GM23338 (cell line): ENCODE data around the gene HIVEP2. TPM values are rescaled to one million over a fixed set of nuclear protein-coding genes. Genes with fewer than 3 reads are reported as not detected.

Experiments used
- ATAC-seq: fragments of 200-7000 bp; cut with Tn5 transposase; 3 replicates; pipeline ENCODE4 v1.9.1; 2020
- DNase-seq: peaks from one replicate; pipeline ENCODE4 v3.0.0-alpha.2; 2015; ENCODE audit warnings: low spot score
- H2AFZ ChIP-seq: fragments of 200-600 bp; sonication (generic); 2 replicates; pipeline ENCODE4 v1.8.0; 2016; ENCODE audit warnings: antibody characterized with exemption, mild to moderate bottlenecking, moderate library complexity
- H3F3A ChIP-seq: fragments of 200-600 bp; sonication (generic); replicated peaks from 2 replicates; pipeline ENCODE4 v1.8.0; 2017; ENCODE audit warnings: antibody characterized with exemption, mixed run types, low read depth
- H3K27ac ChIP-seq: fragments of 200-600 bp; sonication (generic); 2 replicates; pipeline ENCODE4 v1.6.1; 2016; ENCODE audit warnings: low read depth
- H3K27me3 ChIP-seq: fragments of 200-600 bp; sonication (generic); 2 replicates; pipeline ENCODE4 v1.8.0; 2016; ENCODE audit warnings: mild to moderate bottlenecking, mixed run types, moderate library complexity; ENCODE audit not compliant: insufficient read depth
- H3K36me3 ChIP-seq: fragments of 200-600 bp; sonication (generic); 2 replicates; pipeline ENCODE4 v1.8.0; 2016; ENCODE audit warnings: mild to moderate bottlenecking; ENCODE audit not compliant: insufficient read depth
- H3K4me1 ChIP-seq: fragments of 200-600 bp; sonication (generic); 2 replicates; pipeline ENCODE4 v1.8.0; 2016; ENCODE audit warnings: mild to moderate bottlenecking, moderate library complexity; ENCODE audit not compliant: insufficient read depth
- H3K4me2 ChIP-seq: fragments of 200-600 bp; sonication (generic); 2 replicates; pipeline ENCODE4 v1.7.1; 2017; ENCODE audit warnings: mixed run types
- H3K4me3 ChIP-seq: fragments of 200-600 bp; sonication (generic); 2 replicates; pipeline ENCODE4 v1.6.1; 2016; ENCODE audit warnings: mixed run types
- H3K79me2 ChIP-seq: fragments of 200-600 bp; sonication (generic); replicated peaks from 2 replicates; pipeline ENCODE4 v1.8.0; 2017; ENCODE audit warnings: mild to moderate bottlenecking; ENCODE audit not compliant: insufficient read depth
- H3K9me2 ChIP-seq: fragments of 200-600 bp; sonication (generic); 2 replicates; pipeline ENCODE4 v1.8.0; 2017; ENCODE audit not compliant: insufficient read depth
- H4K20me1 ChIP-seq: fragments of 200-600 bp; sonication (generic); replicated peaks from 2 replicates; pipeline ENCODE4 v1.8.0; 2017; ENCODE audit warnings: mild to moderate bottlenecking; ENCODE audit not compliant: insufficient read depth
- H3K27ac Mint-ChIP-seq: 2 replicates; pipeline ENCODE4 v1.8.0; 2020; ENCODE audit warnings: inconsistent platforms, mild to moderate bottlenecking, moderate library complexity, mixed read lengths
- H3K27me3 Mint-ChIP-seq: 3 replicates; pipeline ENCODE4 v1.8.0; 2022; ENCODE audit warnings: low read depth, mild to moderate bottlenecking, moderate library complexity, mixed read lengths, inconsistent platforms; ENCODE audit not compliant: insufficient read depth, poor library complexity
- H3K36me3 Mint-ChIP-seq: 3 replicates; pipeline ENCODE4 v1.8.0; 2021; ENCODE audit warnings: low read depth, mild to moderate bottlenecking, inconsistent platforms, moderate library complexity, mixed read lengths
- H3K4me1 Mint-ChIP-seq: 3 replicates; pipeline ENCODE4 v1.8.0; 2020; ENCODE audit warnings: mild to moderate bottlenecking, inconsistent platforms, mixed read lengths
- H3K4me3 Mint-ChIP-seq: 3 replicates; pipeline ENCODE4 v1.8.0; 2021; ENCODE audit warnings: moderate library complexity, mild to moderate bottlenecking, inconsistent platforms, mixed read lengths
- H3K9me3 Mint-ChIP-seq: 3 replicates; pipeline ENCODE4 v1.8.0; 2020; ENCODE audit warnings: moderate library complexity, mild to moderate bottlenecking, inconsistent platforms, mixed read lengths
- CREB1 ChIP-seq: fragments of 250-450 bp; sonication (Bioruptor Pico); IDR thresholded peaks from 2 replicates; pipeline ENCODE4 v1.5.0; 2020; ENCODE audit warnings: low read depth, mild to moderate bottlenecking, moderate library complexity
- CTCF ChIP-seq, 2 experiments: fragments of 200-600 bp in 1 of 2; sonication (generic) in 1 of 2; conservative IDR thresholded peaks; 2 replicates each; pipeline versions ENCODE4 v1.5.1 to v1.6.1; 2016 to 2017; ENCODE audit warnings: antibody characterized with exemption in 2 of 2, low read depth in 2 of 2, mild to moderate bottlenecking in 2 of 2, moderate library complexity in 1 of 2
- ETS1 ChIP-seq: IDR thresholded peaks from 2 replicates; pipeline ENCODE4 v1.6.1; 2016; ENCODE audit warnings: antibody characterized with exemption
- EZH2 ChIP-seq: fragments of 200-600 bp; sonication (generic); IDR thresholded peaks from one replicate; pipeline ENCODE4 v1.8.0; 2017; ENCODE audit warnings: antibody characterized with exemption, mild to moderate bottlenecking, low read depth; ENCODE audit not compliant: unreplicated experiment
- EZH2phosphoT487 ChIP-seq: fragments of 200-600 bp; sonication (generic); IDR thresholded peaks from one replicate; pipeline ENCODE4 v1.8.1; 2018; ENCODE audit warnings: antibody characterized with exemption; ENCODE audit not compliant: unreplicated experiment
- JUNB ChIP-seq: IDR thresholded peaks from one replicate; pipeline ENCODE4 v1.6.1; 2016; ENCODE audit warnings: antibody characterized with exemption; ENCODE audit not compliant: unreplicated experiment
- NANOG ChIP-seq: IDR thresholded peaks from 2 replicates; pipeline ENCODE4 v1.6.1; 2016; ENCODE audit warnings: antibody characterized with exemption, borderline replicate concordance
- POLR2AphosphoS5 ChIP-seq: IDR thresholded peaks from 2 replicates; pipeline ENCODE4 v1.6.1; 2016; ENCODE audit warnings: antibody characterized with exemption, low read depth
- STAT1 ChIP-seq: IDR thresholded peaks from one replicate; pipeline ENCODE4 v1.6.1; 2016; ENCODE audit warnings: antibody characterized with exemption; ENCODE audit not compliant: unreplicated experiment
- ZNF114 ChIP-seq: fragments of 250-450 bp; sonication (Bioruptor Pico); IDR thresholded peaks from 2 replicates; pipeline ENCODE4 v1.5.0; 2020; ENCODE audit warnings: mild to moderate bottlenecking, moderate library complexity
- ZNF462 ChIP-seq: fragments of 250-450 bp; sonication (Bioruptor Pico); IDR thresholded peaks from 2 replicates; pipeline ENCODE4 v1.5.0; 2020; ENCODE audit warnings: mild to moderate bottlenecking, moderate library complexity
- polyA plus RNA-seq: library from polyadenylated mRNA; unstranded; fragments of >200 nt; fragmentation: Nextera tagmentation; extraction: Ambion mirVana; gene quantifications from 2 replicates; pipeline ENCODE4 v1.2.1, GENCODE V29; 2016
- total RNA-seq: library from RNA; depleted of rRNA; stranded (reverse); fragments of >200 nt; shearing (Covaris generic); gene quantifications from 2 replicates; pipeline ENCODE4 v1.2.3, GENCODE V29; 2014

Gene HIVEP2
- total and polyA plus RNA-seq, 2 experiments from 2014 or later = 1.5 to 7.4 TPM

GRCh38 chr6:142950291-142950690 is 5.3 kb upstream of the HIVEP2 start:
- Histone ChIP-seq H3K4me2 (no peak overlapping the region), H3K27ac (no peak overlapping the region), H3K79me2 (no peaks in the 10 kb centered on the region), H3F3A (peaks cover 4% of the 10 kb centered on the region; the same call in 1 of the 2 replicates), H2AFZ (no peak overlapping the region), H3K9me2 (no peaks in the 10 kb centered on the region), H3K27me3 (peaks cover 19% of the 10 kb centered on the region; the same call in 1 of the 2 replicates), H3K36me3 (no peaks in the 10 kb centered on the region), H4K20me1 (no peaks in the 10 kb centered on the region), H3K4me3 (no peak overlapping the region), H3K4me1 (peaks cover 16% of the 10 kb centered on the region)
- H3K27ac Mint-ChIP-seq = no peak overlapping the region
- TF ChIP-seq CTCF (conservative IDR thresholded peaks at IDR 0.05; ENCODE audit: low read depth in 2 of 2) (0 out of 4 replicates have a peak, but pooled peaks of 1 of the 2 experiments have one; percentile 2), STAT1 (no peak)
- no peak for DNase-seq
- no peak for ATAC-seq
- H3K9me3 Mint-ChIP-seq = no peaks in the 10 kb centered on the region
- peaks cover 10% of the 10 kb centered on the region for H3K27me3 Mint-ChIP-seq
- no peak overlapping the region for H3K4me3 Mint-ChIP-seq
- H3K4me1 Mint-ChIP-seq = peaks cover 19% of the 10 kb centered on the region
- H3K36me3 Mint-ChIP-seq = no peaks in the 10 kb centered on the region

GRCh38 chr6:142947714-142948480 is 2.9 kb upstream of the HIVEP2 start:
- Histone ChIP-seq H3K27me3 (peaks cover 30% of the 10 kb centered on the region; the same call in 1 of the 2 replicates), H2AFZ (peak overlapping the region; percentile 11), H3K79me2 (peaks cover 12% of the 10 kb centered on the region), H3K4me3 (peak overlapping the region; percentile 84), H3K36me3 (no peaks in the 10 kb centered on the region), H3K4me1 (peaks cover 25% of the 10 kb centered on the region), H3K27ac (no peak overlapping the region), H3F3A (peaks cover 4% of the 10 kb centered on the region; the same call in 1 of the 2 replicates), H4K20me1 (no peaks in the 10 kb centered on the region; the same call in 1 of the 2 replicates), H3K4me2 (peak overlapping the region; percentile 66), H3K9me2 (no peaks in the 10 kb centered on the region)
- H3K36me3 Mint-ChIP-seq = no peaks in the 10 kb centered on the region; the same call in 2 of the 3 replicates
- peak overlapping the region; percentile 85 for H3K4me3 Mint-ChIP-seq
- peaks cover 18% of the 10 kb centered on the region for H3K27me3 Mint-ChIP-seq
- H3K4me1 Mint-ChIP-seq = peaks cover 31% of the 10 kb centered on the region
- H3K27ac Mint-ChIP-seq = peak overlapping the region; percentile 59; the same call in 1 of the 2 replicates
- H3K9me3 Mint-ChIP-seq = no peaks in the 10 kb centered on the region; the same call in 2 of the 3 replicates
- ATAC-seq (no peak), DNase-seq (no peak)
- no peak for TF ChIP-seq EZH2phosphoT487
- no peak for TF ChIP-seq CREB1 (CRISPR knock-in tag)
- TF ChIP-seq ZNF462 (CRISPR knock-in tag) = no peak
- TF ChIP-seq ETS1 = no peak
- no peak for TF ChIP-seq POLR2AphosphoS5
- no peak for TF ChIP-seq JUNB
- TF ChIP-seq NANOG = no peak
- no peak for TF ChIP-seq EZH2
- no peak for TF ChIP-seq ZNF114 (CRISPR knock-in tag)
